HL-60 (cell line): ENCODE measurements around the gene MAP3K20.

ENCODE experiments used
- DNase-seq, 2 experiments: peaks; one replicate each; pipeline ENCODE4 v3.0.0-alpha.2; 2010 to 2020; ENCODE audit warnings: low read depth in 1 of 2, low spot score in 1 of 2
- H3K27ac ChIP-seq: fragments of 250-450 bp; sonication (Bioruptor Pico); replicated peaks from 2 replicates; pipeline ENCODE4 v1.5.1; 2020; ENCODE audit warnings: mild to moderate bottlenecking, moderate library complexity
- H3K27me3 ChIP-seq: fragments of 250-450 bp; sonication (Bioruptor Pico); 2 replicates; pipeline ENCODE4 v1.5.1; 2021; ENCODE audit warnings: mild to moderate bottlenecking, moderate library complexity; ENCODE audit not compliant: insufficient read depth, poor library complexity, severe bottlenecking
- H3K4me3 ChIP-seq: replicated peaks from 2 replicates; pipeline ENCODE4 v1.5.1; 2011; ENCODE audit warnings: mild to moderate bottlenecking, control low read depth, low read length; ENCODE audit not compliant: insufficient read depth
- GABPA ChIP-seq: IDR thresholded peaks from 2 replicates; pipeline ENCODE4 v1.6.1; 2012; ENCODE audit warnings: low read depth
- POLR2AphosphoS5 ChIP-seq: IDR thresholded peaks from 2 replicates; pipeline ENCODE4 v1.6.1; 2012; ENCODE audit warnings: low read depth
- SPI1 ChIP-seq: IDR thresholded peaks from 2 replicates; pipeline ENCODE4 v1.6.1; 2012; ENCODE audit warnings: low read depth, mild to moderate bottlenecking, borderline replicate concordance
- TF ChIP-seq, protein P1 (sequence below): IDR thresholded peaks from 2 replicates; pipeline ENCODE4 v1.6.1; 2012; ENCODE audit warnings: low read depth; ENCODE audit not compliant: insufficient replicate concordance
- TF ChIP-seq, protein P2 (sequence below): IDR thresholded peaks from one replicate; pipeline ENCODE4 v1.5.1; 2011; ENCODE audit warnings: low read length, control low read depth, inconsistent platforms; ENCODE audit not compliant: insufficient read depth

Gene MAP3K20

DNA sequence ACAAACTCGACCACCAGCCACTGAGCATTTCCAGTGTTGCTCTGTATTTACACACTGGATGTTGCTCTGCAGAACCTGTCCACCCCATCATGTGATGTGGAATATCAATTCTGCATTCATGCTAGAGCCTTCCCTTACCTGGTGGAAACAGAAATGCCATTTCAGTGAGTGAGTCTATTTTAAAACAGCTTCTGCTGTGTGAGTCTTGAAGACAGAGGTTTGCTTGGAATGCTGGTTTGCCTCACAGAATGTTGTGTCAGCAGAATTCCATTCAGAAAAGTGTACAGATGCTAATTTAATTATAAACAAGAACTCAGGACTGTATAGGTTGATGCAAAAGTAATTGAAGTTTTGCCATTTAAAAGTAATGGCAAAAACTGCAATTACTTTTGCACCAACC lies 118.3 kb downstream of the MAP3K20 start:
- Histone ChIP-seq H3K27me3 (no peaks in the 10 kb centered on the region), H3K27ac (no peak overlapping the region), H3K4me3 (no peak overlapping the region)
- no peak for TF ChIP-seq GABPA
- no peak for TF ChIP-seq SPI1
- TF ChIP-seq, protein P1, sequence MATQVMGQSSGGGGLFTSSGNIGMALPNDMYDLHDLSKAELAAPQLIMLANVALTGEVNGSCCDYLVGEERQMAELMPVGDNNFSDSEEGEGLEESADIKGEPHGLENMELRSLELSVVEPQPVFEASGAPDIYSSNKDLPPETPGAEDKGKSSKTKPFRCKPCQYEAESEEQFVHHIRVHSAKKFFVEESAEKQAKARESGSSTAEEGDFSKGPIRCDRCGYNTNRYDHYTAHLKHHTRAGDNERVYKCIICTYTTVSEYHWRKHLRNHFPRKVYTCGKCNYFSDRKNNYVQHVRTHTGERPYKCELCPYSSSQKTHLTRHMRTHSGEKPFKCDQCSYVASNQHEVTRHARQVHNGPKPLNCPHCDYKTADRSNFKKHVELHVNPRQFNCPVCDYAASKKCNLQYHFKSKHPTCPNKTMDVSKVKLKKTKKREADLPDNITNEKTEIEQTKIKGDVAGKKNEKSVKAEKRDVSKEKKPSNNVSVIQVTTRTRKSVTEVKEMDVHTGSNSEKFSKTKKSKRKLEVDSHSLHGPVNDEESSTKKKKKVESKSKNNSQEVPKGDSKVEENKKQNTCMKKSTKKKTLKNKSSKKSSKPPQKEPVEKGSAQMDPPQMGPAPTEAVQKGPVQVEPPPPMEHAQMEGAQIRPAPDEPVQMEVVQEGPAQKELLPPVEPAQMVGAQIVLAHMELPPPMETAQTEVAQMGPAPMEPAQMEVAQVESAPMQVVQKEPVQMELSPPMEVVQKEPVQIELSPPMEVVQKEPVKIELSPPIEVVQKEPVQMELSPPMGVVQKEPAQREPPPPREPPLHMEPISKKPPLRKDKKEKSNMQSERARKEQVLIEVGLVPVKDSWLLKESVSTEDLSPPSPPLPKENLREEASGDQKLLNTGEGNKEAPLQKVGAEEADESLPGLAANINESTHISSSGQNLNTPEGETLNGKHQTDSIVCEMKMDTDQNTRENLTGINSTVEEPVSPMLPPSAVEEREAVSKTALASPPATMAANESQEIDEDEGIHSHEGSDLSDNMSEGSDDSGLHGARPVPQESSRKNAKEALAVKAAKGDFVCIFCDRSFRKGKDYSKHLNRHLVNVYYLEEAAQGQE: no peak
- TF ChIP-seq POLR2AphosphoS5: no peak
- TF ChIP-seq, protein P2, sequence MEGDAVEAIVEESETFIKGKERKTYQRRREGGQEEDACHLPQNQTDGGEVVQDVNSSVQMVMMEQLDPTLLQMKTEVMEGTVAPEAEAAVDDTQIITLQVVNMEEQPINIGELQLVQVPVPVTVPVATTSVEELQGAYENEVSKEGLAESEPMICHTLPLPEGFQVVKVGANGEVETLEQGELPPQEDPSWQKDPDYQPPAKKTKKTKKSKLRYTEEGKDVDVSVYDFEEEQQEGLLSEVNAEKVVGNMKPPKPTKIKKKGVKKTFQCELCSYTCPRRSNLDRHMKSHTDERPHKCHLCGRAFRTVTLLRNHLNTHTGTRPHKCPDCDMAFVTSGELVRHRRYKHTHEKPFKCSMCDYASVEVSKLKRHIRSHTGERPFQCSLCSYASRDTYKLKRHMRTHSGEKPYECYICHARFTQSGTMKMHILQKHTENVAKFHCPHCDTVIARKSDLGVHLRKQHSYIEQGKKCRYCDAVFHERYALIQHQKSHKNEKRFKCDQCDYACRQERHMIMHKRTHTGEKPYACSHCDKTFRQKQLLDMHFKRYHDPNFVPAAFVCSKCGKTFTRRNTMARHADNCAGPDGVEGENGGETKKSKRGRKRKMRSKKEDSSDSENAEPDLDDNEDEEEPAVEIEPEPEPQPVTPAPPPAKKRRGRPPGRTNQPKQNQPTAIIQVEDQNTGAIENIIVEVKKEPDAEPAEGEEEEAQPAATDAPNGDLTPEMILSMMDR: no peak
- DNase-seq: no peak

DNA sequence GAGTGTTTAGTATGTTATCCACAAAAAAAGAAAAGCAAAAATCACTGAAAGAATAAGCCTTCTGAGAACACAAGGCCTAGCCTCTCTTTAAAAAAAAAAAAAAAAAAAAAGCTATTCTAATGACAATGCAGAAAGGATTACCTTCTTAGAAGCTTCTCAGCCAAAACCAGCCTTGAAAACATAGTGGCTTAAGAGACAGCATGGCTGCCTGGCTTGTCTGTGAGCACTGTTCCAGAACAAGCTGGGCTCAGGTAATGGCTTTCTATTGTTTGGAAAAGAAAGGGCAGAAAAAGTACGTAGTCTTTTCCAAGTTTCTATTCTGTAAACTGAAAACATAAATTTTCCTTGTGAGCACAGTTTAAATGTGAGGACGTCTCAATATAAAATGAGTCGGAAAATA lies 119.5 kb downstream of the MAP3K20 start:
- TF ChIP-seq SPI1: no peak
- TF ChIP-seq, protein P2: no peak
- no peak for TF ChIP-seq GABPA
- TF ChIP-seq POLR2AphosphoS5: no peak
- TF ChIP-seq, protein P1: no peak
- Histone ChIP-seq H3K27me3 (no peaks in the 10 kb centered on the region), H3K27ac (no peak overlapping the region), H3K4me3 (no peak overlapping the region)
- no peak for DNase-seq

DNA sequence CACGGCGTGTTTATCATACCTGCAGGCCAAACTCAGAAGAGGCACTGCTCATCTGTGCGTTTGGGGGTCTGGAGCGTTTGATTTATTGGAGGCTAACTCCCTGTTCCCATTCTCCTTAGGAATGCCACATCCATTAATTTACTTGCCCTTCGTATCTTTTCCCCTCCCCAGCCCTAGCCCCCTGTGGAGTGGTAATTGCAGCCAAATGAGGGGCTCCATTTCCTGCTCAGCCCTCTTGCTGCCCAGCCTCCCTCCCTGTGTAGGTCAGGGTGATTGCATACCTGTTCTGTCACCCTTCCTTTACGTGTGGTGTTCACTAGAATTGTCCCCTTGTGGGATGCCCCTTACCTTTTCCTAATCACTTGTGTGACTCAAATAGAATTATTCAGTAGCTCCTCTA lies 120.4 kb downstream of the MAP3K20 start:
- H3K4me3 ChIP-seq: no peak overlapping the region
- no peak overlapping the region for H3K27ac ChIP-seq
- TF ChIP-seq, protein P2: no peak
- TF ChIP-seq, protein P1: no peak
- no peak for TF ChIP-seq POLR2AphosphoS5
- no peak for TF ChIP-seq GABPA
- TF ChIP-seq SPI1: no peak
- H3K27me3 ChIP-seq: no peaks in the 10 kb centered on the region
- DNase-seq: no peak
